PC-9 (cell line): Measurements from ENCODE around the gene UQCC5.

ENCODE experiments used
- EZH2 ChIP-seq: fragments of 200-600 bp; sonication (generic); IDR thresholded peaks from 2 replicates; pipeline ENCODE4 v1.8.0; 2017; ENCODE audit warnings: antibody characterized with exemption, low read depth
- TF ChIP-seq, protein P1 (sequence below): fragments of 200-600 bp; sonication (generic); conservative IDR thresholded peaks from 2 replicates; pipeline ENCODE4 v1.6.1; 2017; ENCODE audit warnings: mixed run types, antibody characterized with exemption, mild to moderate bottlenecking, moderate library complexity

DNA sequence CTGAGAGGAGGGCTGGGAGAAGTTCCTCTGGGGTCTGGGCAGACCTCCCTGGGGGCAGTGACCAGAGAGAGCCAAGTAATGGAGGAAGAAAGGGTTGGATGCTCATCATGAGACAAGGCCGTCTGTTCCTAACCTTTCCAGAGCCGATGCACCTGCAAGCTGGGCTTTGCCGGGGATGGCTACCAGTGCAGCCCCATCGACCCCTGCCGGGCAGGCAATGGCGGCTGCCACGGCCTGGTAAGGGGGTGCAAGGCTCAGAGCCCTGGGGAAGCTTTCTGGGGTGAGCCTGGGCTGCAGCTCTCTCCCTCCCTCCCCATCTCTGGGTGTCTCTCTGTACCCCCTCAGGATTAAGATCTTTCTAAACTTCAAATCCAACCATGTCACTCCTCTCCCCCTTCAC, 24.9 kb upstream of the UQCC5 start:
- TF ChIP-seq, protein P1, sequence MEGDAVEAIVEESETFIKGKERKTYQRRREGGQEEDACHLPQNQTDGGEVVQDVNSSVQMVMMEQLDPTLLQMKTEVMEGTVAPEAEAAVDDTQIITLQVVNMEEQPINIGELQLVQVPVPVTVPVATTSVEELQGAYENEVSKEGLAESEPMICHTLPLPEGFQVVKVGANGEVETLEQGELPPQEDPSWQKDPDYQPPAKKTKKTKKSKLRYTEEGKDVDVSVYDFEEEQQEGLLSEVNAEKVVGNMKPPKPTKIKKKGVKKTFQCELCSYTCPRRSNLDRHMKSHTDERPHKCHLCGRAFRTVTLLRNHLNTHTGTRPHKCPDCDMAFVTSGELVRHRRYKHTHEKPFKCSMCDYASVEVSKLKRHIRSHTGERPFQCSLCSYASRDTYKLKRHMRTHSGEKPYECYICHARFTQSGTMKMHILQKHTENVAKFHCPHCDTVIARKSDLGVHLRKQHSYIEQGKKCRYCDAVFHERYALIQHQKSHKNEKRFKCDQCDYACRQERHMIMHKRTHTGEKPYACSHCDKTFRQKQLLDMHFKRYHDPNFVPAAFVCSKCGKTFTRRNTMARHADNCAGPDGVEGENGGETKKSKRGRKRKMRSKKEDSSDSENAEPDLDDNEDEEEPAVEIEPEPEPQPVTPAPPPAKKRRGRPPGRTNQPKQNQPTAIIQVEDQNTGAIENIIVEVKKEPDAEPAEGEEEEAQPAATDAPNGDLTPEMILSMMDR: no peak
- TF ChIP-seq EZH2: no peak
